ENCODE data around the gene RPP14. TPM values are rescaled to one million over a fixed set of nuclear protein-coding genes. Genes with fewer than 3 reads are reported as not detected.

The RPP14 gene
- total RNA-seq, 1 experiment from 2014 or later = 13.2 TPM

DNA sequence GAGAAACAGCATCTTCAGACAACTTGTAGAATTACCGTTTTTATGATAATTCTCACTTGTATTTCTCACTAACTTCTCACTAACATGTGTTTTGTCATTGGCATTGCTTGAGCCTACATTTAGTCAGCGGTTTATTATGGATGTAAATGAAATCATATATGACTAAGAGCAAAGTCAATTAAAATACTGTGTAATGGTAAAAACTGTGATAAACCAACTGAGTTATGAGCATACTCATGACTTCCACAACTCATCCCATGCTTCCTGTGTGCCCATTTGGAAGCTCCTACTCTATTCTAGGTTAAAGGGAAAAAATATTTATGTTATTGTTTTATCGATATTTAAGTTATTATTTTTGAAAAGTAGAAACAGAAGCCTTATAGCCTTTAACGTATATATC lies 39.4 kb downstream of the RPP14 start:
- no TSS peak for BruUV-seq (replicated peaks)
- intact Hi-C loops (cut with micrococcal nuclease; ENCODE audit: unreplicated experiment) = no loop called here

DNA sequence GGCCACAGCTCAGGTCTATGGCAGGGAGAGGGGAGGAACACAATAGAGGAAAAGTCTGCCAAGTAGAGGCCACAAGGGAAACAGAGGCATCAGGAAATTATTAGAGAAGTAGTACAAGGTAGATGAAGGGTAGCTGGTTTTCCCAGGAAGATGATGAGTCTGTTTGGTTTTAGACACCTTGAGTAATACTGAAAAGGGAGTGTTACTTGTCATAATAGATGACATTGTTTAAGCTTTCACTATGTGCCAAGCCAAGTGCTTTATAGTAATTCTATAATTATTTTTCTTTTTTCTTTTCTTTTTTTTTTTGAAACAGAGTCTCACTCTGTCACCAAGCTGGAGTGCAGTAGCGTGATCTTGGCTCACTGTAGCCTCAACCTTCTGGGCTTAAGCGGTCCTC lies 40.3 kb downstream of the RPP14 start:
- TF ChIP-seq EZH2 (IDR thresholded peaks at IDR 0.05; ENCODE audit: low read depth) = no peak
- TF ChIP-seq, protein P1, sequence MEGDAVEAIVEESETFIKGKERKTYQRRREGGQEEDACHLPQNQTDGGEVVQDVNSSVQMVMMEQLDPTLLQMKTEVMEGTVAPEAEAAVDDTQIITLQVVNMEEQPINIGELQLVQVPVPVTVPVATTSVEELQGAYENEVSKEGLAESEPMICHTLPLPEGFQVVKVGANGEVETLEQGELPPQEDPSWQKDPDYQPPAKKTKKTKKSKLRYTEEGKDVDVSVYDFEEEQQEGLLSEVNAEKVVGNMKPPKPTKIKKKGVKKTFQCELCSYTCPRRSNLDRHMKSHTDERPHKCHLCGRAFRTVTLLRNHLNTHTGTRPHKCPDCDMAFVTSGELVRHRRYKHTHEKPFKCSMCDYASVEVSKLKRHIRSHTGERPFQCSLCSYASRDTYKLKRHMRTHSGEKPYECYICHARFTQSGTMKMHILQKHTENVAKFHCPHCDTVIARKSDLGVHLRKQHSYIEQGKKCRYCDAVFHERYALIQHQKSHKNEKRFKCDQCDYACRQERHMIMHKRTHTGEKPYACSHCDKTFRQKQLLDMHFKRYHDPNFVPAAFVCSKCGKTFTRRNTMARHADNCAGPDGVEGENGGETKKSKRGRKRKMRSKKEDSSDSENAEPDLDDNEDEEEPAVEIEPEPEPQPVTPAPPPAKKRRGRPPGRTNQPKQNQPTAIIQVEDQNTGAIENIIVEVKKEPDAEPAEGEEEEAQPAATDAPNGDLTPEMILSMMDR (conservative IDR thresholded peaks at IDR 0.05) = no peak
- H3F3A ChIP-seq (ENCODE audit: insufficient read depth, low read depth) = peaks cover 9% of the 10 kb centered on the region; the same call in 1 of the 2 replicates
- ChIA-PET CTCF (no interaction called here), POLR2A (ENCODE audit: unreplicated experiment) (no interaction called here)
- intact Hi-C loops (cut with micrococcal nuclease; ENCODE audit: unreplicated experiment) = no loop called here
- no peaks in the 10 kb centered on the region; the same call in 1 of the 2 replicates for H3K9me3 ChIP-seq (ENCODE audit: insufficient read depth, low read depth)
- H3K4me1 ChIP-seq (replicated peaks; ENCODE audit: insufficient read depth) = peaks cover 17% of the 10 kb centered on the region
- no peaks in the 10 kb centered on the region for H3K36me3 ChIP-seq (ENCODE audit: low read depth)
- no peaks in the 10 kb centered on the region for H4K20me1 ChIP-seq (ENCODE audit: insufficient read depth)
- H2AFZ ChIP-seq = no peak overlapping the region
- no TSS peak for BruUV-seq (replicated peaks)
- DNase-seq = no peak
- H3K9me2 ChIP-seq (ENCODE audit: insufficient read depth) = no peaks in the 10 kb centered on the region
- no peak overlapping the region for H3K27ac ChIP-seq
- no peaks in the 10 kb centered on the region for H3K79me2 ChIP-seq (ENCODE audit: low read depth)
- no peaks in the 10 kb centered on the region for H3K27me3 ChIP-seq (ENCODE audit: insufficient read depth, low read depth)
- H3K4me2 ChIP-seq = no peak overlapping the region
- no peak overlapping the region for H3K4me3 ChIP-seq

More for the DNA sequence above, 39.4 kb downstream of the RPP14 start:
- no peak overlapping the region for H2AFZ ChIP-seq
- no peaks in the 10 kb centered on the region for H3K9me2 ChIP-seq (ENCODE audit: insufficient read depth)
- H3K27me3 ChIP-seq (ENCODE audit: insufficient read depth, low read depth) = no peaks in the 10 kb centered on the region
- H3K4me3 ChIP-seq = no peak overlapping the region
- CTCF ChIA-PET = no interaction called here
- DNase-seq = no peak
- H3K79me2 ChIP-seq (ENCODE audit: low read depth) = no peaks in the 10 kb centered on the region
- H3K4me2 ChIP-seq = no peak overlapping the region
- peaks cover 9% of the 10 kb centered on the region for H3K4me1 ChIP-seq (replicated peaks; ENCODE audit: insufficient read depth)
- H3F3A ChIP-seq (ENCODE audit: insufficient read depth, low read depth) = peaks cover 9% of the 10 kb centered on the region; the same call in 1 of the 2 replicates
- TF ChIP-seq EZH2 (IDR thresholded peaks at IDR 0.05; ENCODE audit: low read depth) = no peak
- TF ChIP-seq, protein P1 (conservative IDR thresholded peaks at IDR 0.05) = no peak
- H3K9me3 ChIP-seq (ENCODE audit: insufficient read depth, low read depth) = no peaks in the 10 kb centered on the region; the same call in 1 of the 2 replicates
- no peaks in the 10 kb centered on the region for H3K36me3 ChIP-seq (ENCODE audit: low read depth)
- no peaks in the 10 kb centered on the region for H4K20me1 ChIP-seq (ENCODE audit: insufficient read depth)
- POLR2A ChIA-PET (ENCODE audit: unreplicated experiment) = no interaction called here
- no peak overlapping the region for H3K27ac ChIP-seq

- POLR2A ChIA-PET (ENCODE audit: unreplicated experiment) = no interaction called here
- no peaks in the 10 kb centered on the region for H3K27me3 ChIP-seq (ENCODE audit: insufficient read depth, low read depth)
- no peaks in the 10 kb centered on the region for H3K36me3 ChIP-seq (ENCODE audit: low read depth)
- intact Hi-C loops (cut with micrococcal nuclease; ENCODE audit: unreplicated experiment) = no loop called here
- no peaks in the 10 kb centered on the region for H3K79me2 ChIP-seq (ENCODE audit: low read depth)
- no peaks in the 10 kb centered on the region; the same call in 1 of the 2 replicates for H3K9me3 ChIP-seq (ENCODE audit: insufficient read depth, low read depth)
- TF ChIP-seq, protein P1 (conservative IDR thresholded peaks at IDR 0.05) = no peak
- TF ChIP-seq EZH2 (IDR thresholded peaks at IDR 0.05; ENCODE audit: low read depth) = no peak
- CTCF ChIA-PET = no interaction called here
- H3K4me2 ChIP-seq = no peak overlapping the region
- peaks cover 9% of the 10 kb centered on the region; the same call in 1 of the 2 replicates for H3F3A ChIP-seq (ENCODE audit: insufficient read depth, low read depth)
- no peak overlapping the region for H2AFZ ChIP-seq
- H3K4me1 ChIP-seq (replicated peaks; ENCODE audit: insufficient read depth) = peaks cover 17% of the 10 kb centered on the region
- no peaks in the 10 kb centered on the region for H4K20me1 ChIP-seq (ENCODE audit: insufficient read depth)
- DNase-seq = no peak
- no TSS peak for BruUV-seq (replicated peaks)
- H3K4me3 ChIP-seq = no peak overlapping the region
- H3K27ac ChIP-seq = no peak overlapping the region
- H3K9me2 ChIP-seq (ENCODE audit: insufficient read depth) = no peaks in the 10 kb centered on the region
Observed at GRCh38 chr3:58347984-58348383, 41.9 kb downstream of the RPP14 start.

All from PC-9 (cell line).